Stomach (tissue), 19 donors: ENCODE measurements around the gene NINL. TPM values are rescaled to one million over a fixed set of nuclear protein-coding genes. Genes with fewer than 3 reads are reported as not detected.
A peak's percentile ranks its signal among the peaks of the same experiment; 100 is the strongest.
"Not testable (repeated sequence)": the region's sequence is repeated elsewhere in the genome, so short reads cannot be mapped to it uniquely, and the experiment has no call there.

Source experiments
- DNase-seq, 2 donors: peaks; one replicate each; pipeline versions ENCODE4 v3.0.0 to v3.0.0-alpha.2; 2013 to 2019
- H3K27ac ChIP-seq, 5 donors: fragments of 200-600 bp in 4 of 5; sonication (generic) in 4 of 5; one replicate each; pipeline ENCODE4 v1.5.1; 2013 to 2019; ENCODE audit warnings: mild to moderate bottlenecking in 1 of 5, moderate library complexity in 1 of 5
- H3K27me3 ChIP-seq, 3 donors: fragments of 200-600 bp; sonication (generic); one replicate each; pipeline ENCODE4 v1.5.1; 2017 to 2019; ENCODE audit warnings: mixed run types in 1 of 3
- H3K36me3 ChIP-seq, 4 donors: fragments of 200-600 bp; sonication (generic); 1 replicate in 3 of 4; 2 replicates in 1 of 4; pipeline ENCODE4 v1.5.1; 2016 to 2019
- H3K4me1 ChIP-seq, 4 donors: fragments of 200-600 bp; sonication (generic); one replicate each; pipeline ENCODE4 v1.5.1; 2016 to 2019
- H3K4me3 ChIP-seq, 4 donors: fragments of 200-600 bp; sonication (generic) in 3 of 4; one replicate each; pipeline ENCODE4 v1.5.1; 2016 to 2019; ENCODE audit warnings: mild to moderate bottlenecking in 1 of 4
- H3K9me3 ChIP-seq, 4 donors: fragments of 200-600 bp; sonication (generic); one replicate each; pipeline ENCODE4 v1.5.1; 2016 to 2019
- CTCF ChIP-seq, 7 experiments: fragments of 450-650 bp in 4 of 7; fragments of 200-600 bp in 3 of 7; sonication (generic) in 3 of 7; IDR thresholded peaks; one replicate each; pipeline ENCODE4 v1.5.1; 2016 to 2019; ENCODE audit warnings: antibody characterized with exemption in 7 of 7, control low read depth in 2 of 7, mild to moderate bottlenecking in 1 of 7
- EP300 ChIP-seq: sonication (generic); formaldehyde crosslinking; IDR thresholded peaks from one replicate; pipeline ENCODE4 v1.6.1; 2017; ENCODE audit warnings: antibody characterized with exemption
- POLR2A ChIP-seq, 4 donors: fragments of 450-650 bp; IDR thresholded peaks; one replicate each; pipeline ENCODE4 v1.6.1; 2016; ENCODE audit warnings: antibody characterized with exemption in 4 of 4, control low read depth in 2 of 4, mild to moderate bottlenecking in 1 of 4, moderate library complexity in 1 of 4
- POLR2AphosphoS5 ChIP-seq, 3 donors: sonication (generic); formaldehyde crosslinking; IDR thresholded peaks; one replicate each; pipeline ENCODE4 v1.6.1; 2016; ENCODE audit warnings: antibody characterized with exemption in 3 of 3
- WGBS, 5 donors: extraction: QIAGEN DNeasy Blood & Tissue Kit in 3 of 5; methylation state at CpG; one replicate each; pipeline versions ENCODE4 v1.1.5 to v1.1.7; 2013 to 2018; 5-methylcytosine and 5-hydroxymethylcytosine counted together
- intact Hi-C: fragments of 100-400 bp; cut with DNase I; formaldehyde crosslinking; loops from one replicate; pipeline ENCODE4 v1.15.1; 2023; ENCODE audit warnings: low total_unique reads
- long read RNA-seq, 10 donors: transcript quantifications; one replicate each; lab custom pipeline, GENCODE V29; 2026
- polyA plus RNA-seq, 3 donors: library from polyadenylated mRNA; stranded (reverse); fragments of 200-250 nt; gene quantifications; one replicate each; pipeline ENCODE4 v1.2.3, GENCODE V29; 2013
- total RNA-seq, 5 donors: library from RNA; depleted of rRNA; stranded (reverse); fragments of >200 nt; gene quantifications; one replicate each; pipeline versions ENCODE4 v1.1.0 to v1.2.3, GENCODE V29; 2014 to 2016
- donor health status: healthy with polysubstance abuse.
- donor health status: Bipolar disorder and iron deficiency.
- donor health status: healthy.

The NINL gene
- total RNA-seq (10 to 100 TPM in 4 of 5 donors, 1 to 10 TPM in 1; 3.1 to 34.8 (median 22.0) TPM), polyA plus RNA-seq (10 to 100 TPM in 1 of 3 donors, 1 to 10 TPM in 2; 6.4 to 10.1 (median 7.8) TPM)
- long read RNA-seq, donor 1, partial matches to known transcripts: 9 of 9 reads
- long read RNA-seq, donor 1, other reads (novel, unspliced or antisense): 0 of 9 reads
- long read RNA-seq, donor 2, partial matches to known transcripts: 14 of 14 reads
- long read RNA-seq, donor 2, other reads (novel, unspliced or antisense): 0 of 14 reads
- long read RNA-seq, donor 3, partial matches to known transcripts: 20 of 20 reads
- long read RNA-seq, donor 3, other reads (novel, unspliced or antisense): 0 of 20 reads
- long read RNA-seq, donor 4: 0 reads
- long read RNA-seq, donor 5: 0 reads
- long read RNA-seq, donor 6, partial matches to known transcripts: 38 of 41 reads
- long read RNA-seq, donor 6, other reads (novel, unspliced or antisense): 0 of 41 reads
- long read RNA-seq, donor 7: 0 reads
- long read RNA-seq, donor 8: 0 reads
- long read RNA-seq, donor 9, partial matches to known transcripts: 20 of 20 reads
- long read RNA-seq, donor 9, other reads (novel, unspliced or antisense): 0 of 20 reads
- long read RNA-seq, donor 10: 0 reads

GRCh38 chr20:25584905-25585704 lies at the start of gene NINL:
NINL (minus strand) TSS chr20:25585531; CDS start chr20:25526587, 58,944 bp downstream.
- intact Hi-C loops: no loop called here
- Histone ChIP-seq H3K4me1 (peaks cover 0 to 42% (median 21%) of the 10 kb centered on the region in 4 donors), H3K36me3 (no peaks in the 10 kb centered on the region), H3K27ac (peak within 1 kb of the TSS; percentile 65 to 86 (median 66)), H3K4me3 (peak within 1 kb of the TSS; percentile 61 to 79 (median 74)), H3K9me3 (no peaks in the 10 kb centered on the region), H3K27me3 (peaks cover 0 to 21% (median 5%) of the 10 kb centered on the region in 3 donors)
- WGBS, 5 donors: 0 to 4% (median 1%) methylated on average over 48 to 108 of the region's 108 CpGs
- TF ChIP-seq CTCF (IDR thresholded peaks at IDR 0.05) (no peak), POLR2A (IDR thresholded peaks at IDR 0.05) (no peak), EP300 (no peak), POLR2AphosphoS5 (IDR thresholded peaks at IDR 0.05) (peak; percentile 35 to 65 (median 64))
- DNase-seq: peak; percentile 63 to 93

GRCh38 chr20:25632940-25633790 lies 47.8 kb upstream of the NINL start:
- intact Hi-C loops: no loop called here
- peaks cover 0 to 28% (median 25%) of the 10 kb centered on the region in 4 donors for H3K36me3 ChIP-seq
- WGBS, 5 donors: 74 to 88% (median 85%) methylated on average over 5 of the region's 5 CpGs
- no peaks in the 10 kb centered on the region for H3K27me3 ChIP-seq
- peaks cover 0 to 7% (median 3%) of the 10 kb centered on the region in 4 donors for H3K9me3 ChIP-seq
- H3K4me1 ChIP-seq: no peaks in the 10 kb centered on the region
- no peak for DNase-seq
- no peak for TF ChIP-seq POLR2A (IDR thresholded peaks at IDR 0.05)
- no peak for TF ChIP-seq POLR2AphosphoS5 (IDR thresholded peaks at IDR 0.05)
- TF ChIP-seq EP300: no peak
- no peak overlapping the region for H3K4me3 ChIP-seq
- no peak overlapping the region for H3K27ac ChIP-seq

- WGBS, 5 donors: 94 to 98% (median 96%) methylated on average over 2 of the region's 2 CpGs
- intact Hi-C loops, H3K4me1 ChIP-seq, H3K4me3 ChIP-seq, H3K9me3 ChIP-seq, H3K27ac ChIP-seq, H3K27me3 ChIP-seq, DNase-seq: not testable (repeated sequence)
- H3K36me3 ChIP-seq: peaks cover 0 to 18% (median 13%) of the 10 kb centered on the region in 4 donors
Measured at GRCh38 chr20:25630615-25631014, 45.3 kb upstream of the NINL start.

- TF ChIP-seq POLR2A (IDR thresholded peaks at IDR 0.05) (no peak), EP300 (no peak), CTCF (IDR thresholded peaks at IDR 0.05) (no peak), POLR2AphosphoS5 (IDR thresholded peaks at IDR 0.05) (no peak)
- Histone ChIP-seq H3K4me1 (peaks cover under 1 to 4% (median 2%) of the 10 kb centered on the region in 4 donors), H3K9me3 (no peaks in the 10 kb centered on the region), H3K36me3 (peaks cover 0 to 11% (median 7%) of the 10 kb centered on the region in 4 donors), H3K27me3 (no peaks in the 10 kb centered on the region), H3K27ac (no peak overlapping the region), H3K4me3 (no peak overlapping the region)
- 75 to 89% (median 86%) methylated on average over 8 of the region's 8 CpGs for WGBS, 5 donors
- no peak for DNase-seq
- intact Hi-C loops: no loop called here
Measured at GRCh38 chr20:25629816-25630499, 44.6 kb upstream of the NINL start.
